Stimulated activated memory B cell treated with anti-CD40 and anti-IgM and Interleukin-4, amounts not matched to agents 10 μg/mL and 1 μg/mL and 100 μg/mL, for 72 hours (primary cell): Measurements from ENCODE around the gene SHROOM2.

Experiments
- ATAC-seq: fragments of 150-1000 bp; cut with Tn5 transposase; 2 replicates; pipeline ENCODE4 v1.10.0; 2021
- H3K27ac Mint-ChIP-seq: one replicate; pipeline ENCODE4 v1.8.0; 2022; ENCODE audit warnings: mild to moderate bottlenecking, mixed read lengths
- H3K27me3 Mint-ChIP-seq: one replicate; pipeline ENCODE4 v1.8.0; 2022; ENCODE audit warnings: mixed read lengths
- H3K36me3 Mint-ChIP-seq: one replicate; pipeline ENCODE4 v1.8.0; 2022; ENCODE audit warnings: mixed read lengths
- H3K4me1 Mint-ChIP-seq: one replicate; pipeline ENCODE4 v1.8.0; 2022; ENCODE audit warnings: mixed read lengths
- H3K4me3 Mint-ChIP-seq: one replicate; pipeline ENCODE4 v1.8.0; 2022; ENCODE audit warnings: mild to moderate bottlenecking, moderate library complexity, mixed read lengths
- H3K9me3 Mint-ChIP-seq: one replicate; pipeline ENCODE4 v1.8.0; 2022; ENCODE audit warnings: mixed read lengths

Gene SHROOM2

GRCh38 chrX:9992724-9993123 lies 206.5 kb downstream of the SHROOM2 start:
- Mint-ChIP-seq H3K27ac (no peak overlapping the region), H3K36me3 (no peaks in the 10 kb centered on the region), H3K4me3 (no peak overlapping the region), H3K27me3 (no peaks in the 10 kb centered on the region), H3K4me1 (peaks cover 7% of the 10 kb centered on the region), H3K9me3 (no peaks in the 10 kb centered on the region)
- no peak for ATAC-seq

GRCh38 chrX:9995855-9996339 lies 209.7 kb downstream of the SHROOM2 start:
- Mint-ChIP-seq H3K4me1 (peaks cover 14% of the 10 kb centered on the region), H3K4me3 (no peak overlapping the region), H3K27me3 (no peaks in the 10 kb centered on the region), H3K9me3 (no peaks in the 10 kb centered on the region), H3K27ac (peak overlapping the region; percentile 40), H3K36me3 (no peaks in the 10 kb centered on the region)
- no peak for ATAC-seq

GRCh38 chrX:9997041-9997440 lies 210.8 kb downstream of the SHROOM2 start:
- Mint-ChIP-seq H3K4me3 (peak overlapping the region; percentile 30), H3K9me3 (no peaks in the 10 kb centered on the region), H3K36me3 (no peaks in the 10 kb centered on the region), H3K4me1 (peaks cover 14% of the 10 kb centered on the region), H3K27ac (peak overlapping the region; percentile 69), H3K27me3 (no peaks in the 10 kb centered on the region)
- ATAC-seq, result peak; percentile 8

- Mint-ChIP-seq H3K27me3 (no peaks in the 10 kb centered on the region), H3K9me3 (no peaks in the 10 kb centered on the region), H3K36me3 (no peaks in the 10 kb centered on the region), H3K27ac (peak overlapping the region; percentile 69), H3K4me1 (peaks cover 14% of the 10 kb centered on the region), H3K4me3 (peak overlapping the region; percentile 30)
- ATAC-seq, result peak; percentile 89
Observed at GRCh38 chrX:9997524-9997923, 211.3 kb downstream of the SHROOM2 start.
